Gastroesophageal sphincter (tissue), 3 donors: ENCODE data around the gene KCTD8.

Source experiments
- CTCF ChIP-seq, 4 experiments: fragments of 200-600 bp in 2 of 4; fragments of 450-650 bp in 2 of 4; sonication (generic) in 1 of 4; IDR thresholded peaks; one replicate each; pipeline ENCODE4 v1.5.1; 2017 to 2019; ENCODE audit warnings: antibody characterized with exemption in 4 of 4, mild to moderate bottlenecking in 2 of 4, moderate library complexity in 2 of 4
- POLR2A ChIP-seq, 2 donors: fragments of 450-650 bp; IDR thresholded peaks; one replicate each; pipeline ENCODE4 v1.6.1; 2017; ENCODE audit warnings: antibody characterized with exemption in 2 of 2, mild to moderate bottlenecking in 2 of 2, moderate library complexity in 1 of 2
- POLR2AphosphoS5 ChIP-seq: sonication (generic); formaldehyde crosslinking; IDR thresholded peaks from one replicate; pipeline ENCODE4 v1.6.1; 2017; ENCODE audit warnings: antibody characterized with exemption

- TF ChIP-seq POLR2AphosphoS5 (no peak), CTCF (IDR thresholded peaks at IDR 0.05) (no peak), POLR2A (IDR thresholded peaks at IDR 0.05) (no peak)
Observed at GRCh38 chr4:44487341-44487740, 38.7 kb upstream of the KCTD8 start.
